GM23248 (cell line): ENCODE results near the gene PLCH1. TPM values are rescaled to one million over a fixed set of nuclear protein-coding genes. Genes with fewer than 3 reads are reported as not detected.

ENCODE experiments used
- DNase-seq: peaks from one replicate; pipeline ENCODE4 v3.0.0-alpha.2; 2015
- H2AFZ ChIP-seq: fragments of 200-600 bp; sonication (generic); 2 replicates; pipeline ENCODE4 v1.6.1; 2016; ENCODE audit warnings: antibody characterized with exemption
- H3F3A ChIP-seq: fragments of 200-600 bp; sonication (generic); 2 replicates; pipeline ENCODE4 v1.6.1; 2016; ENCODE audit warnings: mild to moderate bottlenecking, antibody characterized with exemption, mixed run types; ENCODE audit not compliant: insufficient read depth
- H3K27ac ChIP-seq: fragments of 200-600 bp; sonication (generic); 2 replicates; pipeline ENCODE4 v1.5.1; 2016; ENCODE audit warnings: mild to moderate bottlenecking
- H3K27me3 ChIP-seq: fragments of 200-600 bp; sonication (generic); replicated peaks from 2 replicates; pipeline ENCODE4 v1.6.1; 2016; ENCODE audit warnings: mild to moderate bottlenecking; ENCODE audit not compliant: insufficient read depth
- H3K36me3 ChIP-seq: fragments of 200-600 bp; sonication (generic); 2 replicates; pipeline ENCODE4 v1.6.1; 2016; ENCODE audit warnings: low read depth, mild to moderate bottlenecking
- H3K4me1 ChIP-seq: fragments of 200-600 bp; sonication (generic); 2 replicates; pipeline ENCODE4 v1.6.1; 2016; ENCODE audit warnings: mild to moderate bottlenecking; ENCODE audit not compliant: insufficient read depth
- H3K4me2 ChIP-seq: fragments of 200-600 bp; sonication (generic); one replicate; pipeline ENCODE4 v1.6.1; 2016; ENCODE audit warnings: mild to moderate bottlenecking; ENCODE audit not compliant: unreplicated experiment
- H3K4me3 ChIP-seq: fragments of 200-600 bp; sonication (generic); 2 replicates; pipeline ENCODE4 v1.5.1; 2016; ENCODE audit warnings: mild to moderate bottlenecking
- H3K79me2 ChIP-seq: fragments of 200-600 bp; sonication (generic); 2 replicates; pipeline ENCODE4 v1.6.1; 2016; ENCODE audit warnings: mild to moderate bottlenecking; ENCODE audit not compliant: insufficient read depth
- H3K9ac ChIP-seq: fragments of 200-600 bp; sonication (generic); 2 replicates; pipeline ENCODE4 v1.6.1; 2016; ENCODE audit warnings: mild to moderate bottlenecking
- H3K9me2 ChIP-seq: fragments of 200-600 bp; sonication (generic); 2 replicates; pipeline ENCODE4 v1.6.1; 2016; ENCODE audit warnings: mixed run types, mild to moderate bottlenecking, moderate library complexity; ENCODE audit not compliant: insufficient read depth
- H3K9me3 ChIP-seq: fragments of 200-600 bp; sonication (generic); one replicate; pipeline ENCODE4 v1.6.1; 2017; ENCODE audit warnings: low read depth
- H4K20me1 ChIP-seq: fragments of 200-600 bp; sonication (generic); 2 replicates; pipeline ENCODE4 v1.6.0; 2016; ENCODE audit not compliant: insufficient read depth
- EZH2 ChIP-seq: fragments of 200-600 bp; sonication (generic); IDR thresholded peaks from 2 replicates; pipeline ENCODE4 v1.6.1; 2018; ENCODE audit warnings: antibody characterized with exemption, mild to moderate bottlenecking; ENCODE audit not compliant: insufficient read depth, poor library complexity, severe bottlenecking
- EZH2phosphoT487 ChIP-seq: fragments of 200-600 bp; sonication (generic); IDR thresholded peaks from 2 replicates; pipeline ENCODE4 v1.6.1; 2018; ENCODE audit warnings: antibody characterized with exemption, moderate library complexity, mild to moderate bottlenecking, low read depth; ENCODE audit not compliant: insufficient read depth
- WGBS, 2 experiments: methylation state at CpG; one replicate each; pipeline ENCODE4 v1.1.6; 2015 to 2017; ENCODE audit warnings: low lambda C conversion rate in 2 of 2, low coverage in 1 of 2; ENCODE audit errors: missing lambda C conversion rate in 2 of 2; 5-methylcytosine and 5-hydroxymethylcytosine counted together
- in situ Hi-C: fragments of 300-500 bp; cut with MboI; formaldehyde crosslinking; loops from 2 replicates; pipeline ENCODE4 v1.15.0; 2020
- polyA plus RNA-seq: library from polyadenylated mRNA; unstranded; fragments of >200 nt; fragmentation: Nextera tagmentation; extraction: Ambion mirVana; gene quantifications from 2 replicates; pipeline ENCODE4 v1.2.1, GENCODE V29; 2016
- total RNA-seq: library from RNA; depleted of rRNA; stranded (reverse); fragments of >200 nt; shearing (Covaris generic); gene quantifications from 2 replicates; pipeline ENCODE4 v1.2.3, GENCODE V29; 2014

The PLCH1 gene
- total and polyA plus RNA-seq, 2 experiments from 2014 or later: not detected

GRCh38 chr3:155481591-155481990 lies 263.3 kb downstream of the PLCH1 start:
- Histone ChIP-seq H3K4me3 (no peak overlapping the region), H3K9me3 (no peaks in the 10 kb centered on the region), H3K27ac (no peak overlapping the region), H3K9me2 (no peaks in the 10 kb centered on the region), H3K27me3 (0 out of 2 replicates have a peak, but pooled peaks cover 6% of the 10 kb centered on the region), H2AFZ (no peak overlapping the region), H3K9ac (no peak overlapping the region), H4K20me1 (no peaks in the 10 kb centered on the region), H3F3A (no peaks in the 10 kb centered on the region), H3K4me2 (no peak overlapping the region), H3K36me3 (no peaks in the 10 kb centered on the region), H3K4me1 (no peaks in the 10 kb centered on the region), H3K79me2 (no peaks in the 10 kb centered on the region)
- TF ChIP-seq EZH2phosphoT487: no peak
- in situ Hi-C loops: no loop called here
- WGBS, 2 experiments: 78 to 87% methylated on average over 2 of the region's 2 CpGs
- DNase-seq: no peak

DNA sequence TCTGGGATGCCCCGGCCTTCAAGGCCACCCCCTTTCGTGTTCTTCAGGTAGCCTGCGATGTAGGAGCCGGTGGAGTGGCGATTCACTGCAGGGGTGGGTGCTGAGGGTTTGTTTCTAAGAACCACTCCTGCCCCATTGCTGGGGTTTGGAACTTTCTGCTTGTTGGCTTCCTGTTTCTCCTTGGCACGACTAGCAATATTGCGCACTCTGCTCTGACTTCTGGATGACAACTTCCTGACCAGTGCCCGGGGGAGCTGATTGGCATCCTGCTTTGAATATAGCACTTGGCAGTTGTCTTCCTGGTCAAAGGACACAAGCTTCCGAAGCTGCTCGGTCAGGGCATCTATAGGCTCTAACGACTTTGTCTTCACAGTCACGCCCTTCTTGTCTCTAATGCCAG lies 263.8 kb downstream of the PLCH1 start:
- Histone ChIP-seq H3K79me2 (no peaks in the 10 kb centered on the region), H3K27me3 (0 out of 2 replicates have a peak, but pooled peaks cover 6% of the 10 kb centered on the region), H2AFZ (no peak overlapping the region), H3K9ac (no peak overlapping the region), H3K4me2 (no peak overlapping the region), H3K36me3 (no peaks in the 10 kb centered on the region), H3K9me2 (no peaks in the 10 kb centered on the region), H3K9me3 (no peaks in the 10 kb centered on the region), H3K4me1 (no peaks in the 10 kb centered on the region), H3K4me3 (no peak overlapping the region), H3F3A (no peaks in the 10 kb centered on the region), H4K20me1 (no peaks in the 10 kb centered on the region), H3K27ac (no peak overlapping the region)
- DNase-seq: no peak
- in situ Hi-C loops: no loop called here
- 87 to 89% methylated on average over 12 of the region's 12 CpGs for WGBS, 2 experiments
- TF ChIP-seq EZH2 (no peak), EZH2phosphoT487 (no peak)

- no peak overlapping the region for H3K4me2 ChIP-seq
- no peaks in the 10 kb centered on the region for H3K4me1 ChIP-seq
- no peaks in the 10 kb centered on the region for H3K36me3 ChIP-seq
- H3K9ac ChIP-seq: no peak overlapping the region
- H4K20me1 ChIP-seq: no peaks in the 10 kb centered on the region
- 48 to 60% methylated on average over 2 of the region's 2 CpGs for WGBS, 2 experiments
- H3K27ac ChIP-seq: no peak overlapping the region
- H3F3A ChIP-seq: no peaks in the 10 kb centered on the region
- no peaks in the 10 kb centered on the region for H3K9me3 ChIP-seq
- TF ChIP-seq EZH2 (no peak), EZH2phosphoT487 (no peak)
- no peak for DNase-seq
- no peaks in the 10 kb centered on the region for H3K27me3 ChIP-seq
- H2AFZ ChIP-seq: no peak overlapping the region
- no peak overlapping the region for H3K4me3 ChIP-seq
- in situ Hi-C loops: no loop called here
- H3K9me2 ChIP-seq: no peaks in the 10 kb centered on the region
- no peaks in the 10 kb centered on the region for H3K79me2 ChIP-seq
These were observed 279.2 kb downstream of the PLCH1 start for GRCh38 chr3:155465664-155466063.

- no peaks in the 10 kb centered on the region for H3K9me3 ChIP-seq
- no peak for TF ChIP-seq EZH2
- in situ Hi-C loops: no loop called here
These were observed 282.2 kb downstream of the PLCH1 start for GRCh38 chr3:155462672-155463071.

DNA sequence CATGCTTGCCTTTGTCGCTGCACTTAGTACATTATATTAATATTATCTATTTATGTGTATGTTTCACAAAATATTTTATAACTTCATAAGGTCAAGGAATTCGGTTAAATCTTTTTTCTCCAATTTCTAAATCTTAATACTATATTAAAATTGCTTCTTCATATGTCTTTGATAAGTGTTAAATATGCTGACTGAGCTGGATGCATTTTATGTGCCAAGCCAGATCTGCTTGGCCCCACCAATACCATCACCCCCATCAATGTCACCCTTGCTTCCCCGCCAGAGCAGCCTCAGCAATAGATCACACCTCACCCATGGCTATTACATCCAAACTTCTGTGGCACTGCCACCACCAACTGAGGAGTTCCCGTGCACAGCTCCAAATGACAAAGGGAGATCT lies 287.3 kb downstream of the PLCH1 start:
- H3K9me2 ChIP-seq: no peaks in the 10 kb centered on the region
- DNase-seq: no peak
- H3K4me2 ChIP-seq: no peak overlapping the region
- no peak for TF ChIP-seq EZH2phosphoT487
- TF ChIP-seq EZH2: no peak
- 56 to 59% methylated on average over 4 of the region's 4 CpGs for WGBS, 2 experiments
- H3K4me3 ChIP-seq: no peak overlapping the region
- no peaks in the 10 kb centered on the region for H3K27me3 ChIP-seq
- no peak overlapping the region for H3K9ac ChIP-seq
- H3K4me1 ChIP-seq: no peaks in the 10 kb centered on the region
- H3F3A ChIP-seq: no peaks in the 10 kb centered on the region
- no peaks in the 10 kb centered on the region for H3K79me2 ChIP-seq
- no peak overlapping the region for H3K27ac ChIP-seq
- H3K36me3 ChIP-seq: no peaks in the 10 kb centered on the region
- H3K9me3 ChIP-seq: no peaks in the 10 kb centered on the region
- in situ Hi-C loops: no loop called here
- no peaks in the 10 kb centered on the region for H4K20me1 ChIP-seq
- no peak overlapping the region for H2AFZ ChIP-seq

More at GRCh38 chr3:155462672-155463071, 282.2 kb downstream of the PLCH1 start:
- WGBS, 2 experiments: 68 to 71% methylated on average over 4 of the region's 4 CpGs
- Histone ChIP-seq H4K20me1 (no peaks in the 10 kb centered on the region), H3K79me2 (no peaks in the 10 kb centered on the region), H3K27me3 (no peaks in the 10 kb centered on the region), H3K27ac (no peak overlapping the region), H3K4me2 (no peak overlapping the region), H3K9me2 (no peaks in the 10 kb centered on the region), H2AFZ (no peak overlapping the region), H3F3A (no peaks in the 10 kb centered on the region), H3K9ac (no peak overlapping the region), H3K4me3 (no peak overlapping the region), H3K4me1 (no peaks in the 10 kb centered on the region), H3K36me3 (no peaks in the 10 kb centered on the region)
- no peak for DNase-seq
